Motor neuron (in vitro differentiated cells): ENCODE data around the gene VPS13D. TPM values are rescaled to one million over a fixed set of nuclear protein-coding genes. Genes with fewer than 3 reads are reported as not detected.
A peak's percentile ranks its signal among the peaks of the same experiment; 100 is the strongest.

ENCODE experiments used
- ATAC-seq, 8 experiments: fragments of 200-7000 bp; cut with Tn5 transposase; replicated peaks in 6 of 8; 2 replicates each; pipeline ENCODE4 v1.8.0; 2021; ENCODE audit warnings: mild to moderate bottlenecking in 8 of 8, moderate library complexity in 8 of 8
- H3K27ac ChIP-seq, 2 donors: fragments of 250-450 bp; sonication (Bioruptor Pico); 2 replicates each; pipeline ENCODE4 v1.9.0; 2021; ENCODE audit warnings: antibody characterized with exemption in 2 of 2, mild to moderate bottlenecking in 2 of 2, moderate library complexity in 1 of 2
- H3K4me1 ChIP-seq, 2 donors: fragments of 250-450 bp; sonication (Bioruptor Pico); replicated peaks in 1 of 2; 2 replicates each; pipeline ENCODE4 v1.6.1; 2021; ENCODE audit warnings: antibody characterized with exemption in 2 of 2, mild to moderate bottlenecking in 2 of 2, moderate library complexity in 1 of 2
- H3K4me3 ChIP-seq, 5 donors: fragments of 250-450 bp; sonication (Bioruptor Pico); 2 replicates each; pipeline ENCODE4 v1.9.0; 2021; ENCODE audit warnings: antibody characterized with exemption in 5 of 5, mild to moderate bottlenecking in 5 of 5, moderate library complexity in 4 of 5
- WGBS, 10 experiments: fragments of 450-650 bp; shearing (Covaris generic); methylation state at CpG; one replicate each; pipeline ENCODE4 v1.0.0; 2022; 5-methylcytosine and 5-hydroxymethylcytosine counted together
- in situ Hi-C, 9 experiments: fragments of 400-800 bp; cut with MboI; loops; one replicate each; pipeline ENCODE4 v1.15.0; 2021; ENCODE audit warnings: low sequenced_read_pairs in 9 of 9, low pct_unique_long_range_greater_than_20kb in 2 of 9; ENCODE audit not compliant: unreplicated experiment in 9 of 9
- total RNA-seq, 8 experiments: library from RNA; unstranded; fragments of 300-600 nt; gene quantifications; 2 replicates each; pipeline versions ENCODE4 v1.2.3 to v1.2.4, GENCODE V29; 2022

Gene VPS13D
- total RNA-seq, 8 experiments from 2014 or later: 18.7 to 130 (median 34.7) TPM

DNA sequence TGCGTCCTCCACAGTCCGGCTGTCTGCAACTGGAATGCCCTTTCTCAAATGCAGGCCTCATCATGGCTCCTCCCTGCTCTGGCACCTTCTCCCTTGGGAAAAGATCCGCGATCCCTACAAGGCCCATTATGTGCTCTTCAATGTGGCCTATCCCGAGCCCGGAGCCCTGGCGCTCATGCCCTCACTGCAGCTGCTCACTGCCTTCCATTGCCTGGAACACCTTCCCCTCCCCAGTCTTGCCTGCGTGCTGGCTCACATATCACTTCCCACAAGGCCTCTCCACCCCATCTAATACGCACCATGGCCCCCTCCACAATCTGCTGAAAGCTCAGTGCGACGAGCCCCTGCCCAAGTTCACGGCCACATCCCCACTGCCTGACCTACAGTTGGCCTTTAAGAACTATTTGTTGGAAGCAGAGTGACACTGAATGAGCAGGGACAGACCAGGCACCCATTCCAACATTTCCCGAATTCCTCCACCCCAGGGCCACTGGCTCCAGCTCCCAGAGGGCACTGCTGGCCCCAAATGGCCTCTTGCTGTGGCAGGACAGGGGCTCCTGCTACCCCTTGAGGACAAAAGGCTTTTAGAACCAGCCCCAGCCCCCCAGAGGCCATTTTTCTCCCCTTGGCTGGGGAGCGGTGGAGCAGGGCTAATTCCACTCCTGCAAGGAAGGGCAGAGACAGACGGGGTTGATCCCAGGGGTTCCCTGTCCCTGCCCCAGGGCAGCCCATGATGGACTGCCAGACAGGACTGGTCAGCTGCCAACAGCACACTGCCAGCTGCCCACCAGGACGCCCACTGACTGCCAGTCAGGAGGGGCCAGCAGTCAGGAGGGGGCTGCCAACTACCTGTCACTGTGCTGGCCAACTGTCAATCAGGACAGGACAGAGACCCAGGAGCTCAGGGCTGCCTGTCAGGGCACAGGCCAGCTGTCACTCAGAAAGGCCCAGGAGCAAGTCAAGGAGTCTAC is 323.4 kb downstream of the VPS13D start:
- peak in 5 of 8 experiments; percentile 25 to 60 (median 47) for ATAC-seq
- peaks cover 35 to 43% of the 10 kb centered on the region in 2 donors for H3K4me1 ChIP-seq
- in situ Hi-C loops: no loop called here

DNA sequence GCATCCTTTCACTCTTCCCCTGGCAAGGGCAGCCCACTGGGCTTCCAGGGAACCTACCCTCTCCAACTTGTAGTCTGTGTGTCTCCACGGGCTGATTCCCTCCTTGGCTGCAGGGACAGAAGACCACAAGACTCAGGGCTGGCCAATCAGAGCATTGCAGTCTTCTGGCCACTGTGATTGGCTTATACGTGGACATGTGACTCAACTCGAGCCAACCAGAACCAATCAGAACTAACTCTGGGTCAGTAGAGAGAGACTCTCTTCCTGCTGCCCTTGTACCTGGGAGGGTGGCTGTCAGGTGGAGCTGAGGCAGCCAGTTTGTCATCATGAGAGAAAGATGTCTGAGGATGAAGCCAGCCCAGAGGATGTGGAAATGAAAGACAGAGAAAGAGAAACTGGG is 324.1 kb downstream of the VPS13D start:
- in situ Hi-C loops: no loop called here
- 29 to 92% (median 74%) methylated on average over 1 to 3 of the region's 3 CpGs; no CpG with 5 or more reads in 3 of the 10 experiments for WGBS, 10 experiments

More for the DNA sequence above, 323.4 kb downstream of the VPS13D start:
- Histone ChIP-seq H3K4me3 (no peak overlapping the region), H3K27ac (peak overlapping the region; percentile 55 to 85)
- 41 to 100% (median 61%) methylated on average over 1 to 13 of the region's 16 CpGs; no CpG with 5 or more reads in 2 of the 10 experiments for WGBS, 10 experiments

DNA sequence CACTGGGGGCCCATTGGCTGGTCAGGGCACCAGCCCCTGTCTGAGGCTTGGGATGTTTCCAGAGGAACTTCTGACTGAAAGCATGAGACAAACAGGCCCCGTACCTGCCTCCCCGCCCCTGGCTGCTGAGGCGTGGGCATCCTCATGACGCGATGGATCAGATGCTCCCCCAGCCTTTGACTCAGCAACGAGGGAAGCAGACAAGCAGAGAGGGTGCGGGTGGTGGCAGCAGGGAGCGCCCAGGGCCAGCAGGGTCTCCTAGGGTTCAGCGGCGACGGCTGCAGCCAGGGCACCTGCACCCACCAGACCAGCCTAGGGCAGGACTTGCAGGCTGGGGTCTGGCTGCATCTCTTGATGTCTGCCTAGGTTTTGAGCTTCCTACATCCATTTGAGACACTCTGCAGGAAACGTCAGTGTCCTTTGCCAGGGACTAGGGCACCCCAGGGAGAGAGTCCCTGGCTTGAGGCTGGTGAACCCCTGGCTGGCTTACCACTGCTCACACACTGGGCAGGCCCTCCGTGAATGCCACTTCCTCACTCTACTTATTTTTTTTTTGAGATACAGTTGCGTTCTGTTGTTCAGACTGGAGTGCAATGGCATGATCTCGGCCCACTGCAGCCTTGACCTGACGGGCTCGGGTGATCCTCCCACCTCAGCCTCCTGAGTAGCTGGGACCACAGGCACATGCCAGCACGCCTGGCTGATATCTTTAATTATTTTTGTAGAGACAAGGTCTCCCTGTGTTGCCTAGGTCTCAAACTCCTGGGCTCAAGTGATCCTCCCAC is 324.9 kb downstream of the VPS13D start:
- WGBS, 10 experiments: 0 to 100% (median 96%) methylated on average over 3 to 16 of the region's 18 CpGs; no CpG with 5 or more reads in 4 of the 10 experiments
- Histone ChIP-seq H3K27ac (no peak overlapping the region), H3K4me1 (peaks cover 20 to 31% of the 10 kb centered on the region in 2 donors), H3K4me3 (no peak overlapping the region)
- ATAC-seq: no peak
- in situ Hi-C loops: no loop called here

More for the DNA sequence above, 324.1 kb downstream of the VPS13D start:
- ATAC-seq: no peak
- H3K4me3 ChIP-seq: no peak overlapping the region
- peaks cover 28 to 39% of the 10 kb centered on the region in 2 donors for H3K4me1 ChIP-seq
- H3K27ac ChIP-seq: no peak overlapping the region

DNA sequence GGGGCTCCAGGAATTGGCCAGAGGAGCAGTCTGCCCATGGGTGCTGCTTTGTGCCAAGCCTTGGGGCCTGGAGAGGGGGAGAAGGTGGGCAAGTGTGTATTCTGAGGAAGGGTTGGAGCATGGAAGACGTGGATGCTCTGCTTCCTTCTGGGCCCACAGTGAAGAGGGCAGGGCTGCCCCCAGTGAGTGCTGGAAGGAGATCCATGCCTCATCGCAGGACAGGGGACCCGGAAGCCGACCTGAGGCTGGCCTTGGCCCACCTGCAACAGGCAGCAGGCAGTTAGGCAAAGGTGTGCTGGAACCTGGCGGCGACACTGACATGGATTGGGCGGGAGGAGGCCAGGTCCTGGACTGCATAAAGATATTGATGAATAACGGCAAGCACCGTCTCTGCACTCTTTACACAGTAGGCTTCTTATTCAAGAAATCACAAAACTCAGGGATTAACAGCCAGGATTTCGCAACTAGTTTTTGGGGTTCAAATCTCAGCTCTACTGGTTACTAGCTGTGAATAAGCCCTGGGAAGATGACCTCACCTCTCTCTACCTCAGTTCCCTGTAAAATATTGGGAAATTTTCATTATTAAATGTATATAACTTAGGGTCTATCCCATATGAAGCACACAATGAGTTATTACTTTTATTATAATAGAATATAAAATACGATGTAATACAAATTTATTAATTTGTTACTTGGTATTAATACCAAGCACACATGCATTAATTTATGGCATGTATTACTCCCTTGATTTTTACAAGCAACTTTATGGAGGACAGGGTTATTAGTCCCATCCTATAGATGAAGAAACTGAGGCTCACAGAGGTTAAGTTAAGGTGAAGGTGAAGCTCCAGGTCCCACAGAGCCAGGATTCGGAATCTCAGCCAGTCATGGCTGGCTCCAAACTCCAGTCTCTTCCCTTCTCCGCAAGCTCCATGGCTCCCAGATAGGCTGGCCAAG is 325.9 kb downstream of the VPS13D start:
- Histone ChIP-seq H3K4me3 (no peak overlapping the region), H3K27ac (no peak overlapping the region), H3K4me1 (peaks cover 15 to 25% of the 10 kb centered on the region in 2 donors)
- in situ Hi-C loops: no loop called here
- no peak for ATAC-seq
- WGBS, 10 experiments: 23 to 100% (median 84%) methylated on average over 1 to 13 of the region's 13 CpGs; no CpG with 5 or more reads in 2 of the 10 experiments

DNA sequence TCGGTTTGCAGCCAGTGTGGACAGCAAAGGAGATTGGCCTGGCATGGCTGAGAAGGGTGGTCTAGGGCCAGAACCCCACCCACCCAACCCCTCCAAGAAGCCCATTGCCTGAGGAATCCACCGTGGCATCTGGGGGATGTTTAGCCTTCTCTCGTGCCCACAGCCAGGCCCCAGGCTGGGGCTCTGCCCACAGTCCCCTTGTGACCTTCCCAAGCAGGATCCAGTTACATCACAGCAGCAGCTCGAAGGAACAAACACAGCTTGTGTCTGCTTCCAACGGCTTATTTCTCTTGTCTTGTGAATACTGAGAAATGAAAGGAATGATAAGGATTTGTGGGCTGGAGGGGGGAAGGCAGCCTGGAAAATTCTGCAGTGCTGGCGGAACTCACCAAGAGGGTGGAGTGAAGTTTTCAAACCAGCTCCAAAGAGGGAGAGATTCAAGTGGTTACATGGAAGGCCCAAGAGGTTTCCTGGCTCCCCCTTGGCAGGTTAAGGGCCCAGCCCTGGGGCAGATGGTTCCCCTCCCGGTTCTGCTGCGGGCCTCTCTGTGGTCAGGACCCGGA is 326.6 kb downstream of the VPS13D start:
- 0 to 67% (median 51%) methylated on average over 1 to 7 of the region's 9 CpGs; no CpG with 5 or more reads in 3 of the 10 experiments for WGBS, 10 experiments
- peaks cover 15 to 25% of the 10 kb centered on the region in 2 donors for H3K4me1 ChIP-seq
- peak overlapping the region in 1 of 2 donors; percentile 14 for H3K27ac ChIP-seq
- ATAC-seq: peak in 7 of 8 experiments; percentile 14 to 86 (median 74)
- in situ Hi-C loops: no loop called here
- H3K4me3 ChIP-seq: no peak overlapping the region

DNA sequence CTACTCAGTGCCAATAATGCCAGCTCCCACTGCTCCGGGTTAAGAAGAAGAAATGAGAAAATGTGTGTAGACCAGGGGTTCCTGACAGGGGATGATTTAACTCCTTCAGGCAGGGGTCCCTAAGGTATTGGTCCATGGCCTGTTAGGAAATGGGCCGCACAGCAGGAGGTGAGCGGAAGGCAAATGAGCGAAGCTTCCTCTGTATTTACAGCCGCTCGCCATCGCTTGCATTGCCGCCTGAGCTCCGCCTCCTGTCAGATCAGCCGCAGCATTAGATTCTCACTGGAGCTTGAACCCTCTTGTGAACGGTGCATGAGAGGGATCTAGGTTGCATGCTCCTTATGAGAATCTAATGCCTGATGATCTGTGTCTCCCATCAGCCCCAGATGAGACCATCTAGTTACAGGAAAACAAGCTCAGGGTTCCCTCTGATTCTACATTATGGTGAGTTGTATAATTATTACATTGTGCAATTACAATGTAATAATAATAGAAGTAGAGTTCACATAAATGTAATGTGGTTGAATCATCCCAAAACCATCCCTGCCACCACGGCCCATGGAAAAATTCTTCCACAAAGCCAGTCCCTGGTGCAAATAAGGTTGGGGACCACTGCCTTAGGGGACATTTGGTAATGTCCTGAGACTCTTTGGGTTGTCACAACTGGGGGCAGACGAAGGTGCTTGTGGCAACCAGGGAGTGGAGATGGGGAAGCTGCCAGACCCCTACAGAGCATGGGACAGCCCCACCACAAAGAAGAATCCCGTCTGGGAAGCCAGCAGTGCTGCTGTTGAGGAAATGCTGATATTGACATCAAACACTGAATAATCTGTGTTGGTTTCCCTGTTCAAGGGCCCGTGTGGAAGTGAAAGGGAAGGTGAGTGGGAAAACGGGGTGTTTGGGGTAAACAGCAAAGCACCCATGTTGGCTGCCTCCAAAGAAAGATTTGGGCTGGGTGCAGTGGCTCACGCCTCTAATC is 327.4 kb downstream of the VPS13D start:
- WGBS, 10 experiments: 60 to 95% (median 89%) methylated on average over 1 to 17 of the region's 17 CpGs; no CpG with 5 or more reads in 2 of the 10 experiments
- in situ Hi-C loops: no loop called here
- no peak overlapping the region for H3K27ac ChIP-seq
- H3K4me3 ChIP-seq: no peak overlapping the region
- peaks cover 11 to 18% of the 10 kb centered on the region in 2 donors for H3K4me1 ChIP-seq
- ATAC-seq: no peak

DNA sequence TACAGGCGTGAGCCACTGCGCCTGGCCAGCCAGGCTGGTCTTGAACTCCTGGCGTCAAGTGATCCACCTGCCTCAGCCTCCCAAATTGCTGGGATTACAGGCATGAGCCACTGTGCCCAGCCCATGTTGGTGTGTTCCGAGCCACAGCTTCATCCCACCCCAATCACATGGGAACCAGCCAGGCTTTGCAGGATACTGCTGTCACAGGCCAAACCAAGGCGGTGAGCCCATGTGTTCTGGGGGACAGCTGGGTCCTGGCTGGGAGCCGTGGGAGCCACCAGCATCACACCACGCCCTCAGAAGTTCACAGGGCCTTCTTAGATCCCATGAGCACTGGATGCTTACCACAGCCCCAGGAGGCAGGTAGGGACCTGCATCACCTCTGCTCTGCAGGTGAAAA is 331.3 kb downstream of the VPS13D start:
- no peak for ATAC-seq
- H3K4me3 ChIP-seq: no peak overlapping the region
- WGBS, 10 experiments: 79 to 100% (median 92%) methylated on average over 2 to 5 of the region's 7 CpGs; no CpG with 5 or more reads in 5 of the 10 experiments
- no peak overlapping the region for H3K27ac ChIP-seq
- peaks cover 0 to 4% of the 10 kb centered on the region in 2 donors for H3K4me1 ChIP-seq
- in situ Hi-C loops: no loop called here

Other genes with a start within 250 kb of the VPS13D start
- gene MFN2, start 249.6 kb upstream of the VPS13D start, total RNA-seq: 100 to 1,000 TPM in 1 of 8 experiments, 10 to 100 TPM in 7; 68.9 to 109 (median 75.3) TPM
- 10 to 100 TPM; 24.3 to 56.1 (median 36.3) TPM for gene MIIP, start 210.5 kb upstream of the VPS13D start, total RNA-seq
- gene TNFRSF8, start 166.7 kb upstream of the VPS13D start, total RNA-seq: 10 to 100 TPM in 2 of 8 experiments, 1 to 10 TPM in 1, under 1 TPM in 5; 0.31 to 16.0 (median 0.46) TPM
- gene TNFRSF1B, start 63.0 kb upstream of the VPS13D start, total RNA-seq: 1 to 10 TPM in 4 of 8 experiments, under 1 TPM in 4; 0.18 to 2.0 (median 1.1) TPM